Suprapubic skin (tissue), 4 donors: ENCODE results near the gene CSMD2.

Experiments
- POLR2A ChIP-seq, 2 donors: fragments of 450-650 bp; IDR thresholded peaks; one replicate each; pipeline ENCODE4 v1.6.1; 2017; ENCODE audit warnings: antibody characterized with exemption in 2 of 2, mild to moderate bottlenecking in 2 of 2, moderate library complexity in 2 of 2
- POLR2AphosphoS5 ChIP-seq, 3 donors: sonication (generic); formaldehyde crosslinking; IDR thresholded peaks; one replicate each; pipeline ENCODE4 v1.6.1; 2017; ENCODE audit warnings: antibody characterized with exemption in 3 of 3

DNA sequence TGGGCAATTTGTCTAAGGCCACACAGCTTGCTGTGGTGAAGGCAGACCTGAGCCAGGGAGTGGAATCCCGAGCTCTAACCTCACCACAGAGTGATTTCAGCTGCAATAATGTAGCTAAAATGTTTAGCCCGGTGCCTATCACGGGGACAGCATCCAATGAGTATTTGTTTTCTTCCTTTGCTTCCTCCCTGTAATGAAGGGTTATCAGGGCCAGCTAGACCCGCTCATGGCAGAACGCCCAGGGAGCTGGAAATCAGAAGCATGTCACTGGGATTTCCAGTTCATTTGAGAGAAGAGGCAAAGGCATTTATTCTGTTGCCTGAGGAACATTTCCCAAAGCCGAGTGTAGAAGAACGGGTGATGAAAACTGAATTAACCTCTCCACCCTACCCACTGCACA is 509.5 kb downstream of the CSMD2 start:
- TF ChIP-seq POLR2AphosphoS5 (IDR thresholded peaks at IDR 0.05) (no peak), POLR2A (IDR thresholded peaks at IDR 0.05) (no peak)
